AG09319 (cell line): ENCODE measurements around the gene FOSL1.

ENCODE experiments used
- DNase-seq: peaks from one replicate; pipeline ENCODE4 v3.0.0-alpha.2; 2010; ENCODE audit warnings: low read depth; ENCODE audit errors: extremely low read depth
- CTCF ChIP-seq: IDR thresholded peaks from 2 replicates; pipeline ENCODE4 v1.5.1; 2011; ENCODE audit warnings: low read depth, mild to moderate bottlenecking, inconsistent platforms, low read length, moderate library complexity

Gene FOSL1

GRCh38 chr11:65869643-65870306, 30.4 kb downstream of the FOSL1 start:
- DNase-seq: no peak

GRCh38 chr11:65868907-65869306, 31.3 kb downstream of the FOSL1 start:
- no peak for DNase-seq
- no peak for TF ChIP-seq CTCF

More at GRCh38 chr11:65869643-65870306, 30.4 kb downstream of the FOSL1 start:
- no peak for TF ChIP-seq CTCF

- no peak for TF ChIP-seq CTCF
- DNase-seq: no peak
These were observed 32.0 kb downstream of the FOSL1 start for GRCh38 chr11:65868076-65868667.

DNA sequence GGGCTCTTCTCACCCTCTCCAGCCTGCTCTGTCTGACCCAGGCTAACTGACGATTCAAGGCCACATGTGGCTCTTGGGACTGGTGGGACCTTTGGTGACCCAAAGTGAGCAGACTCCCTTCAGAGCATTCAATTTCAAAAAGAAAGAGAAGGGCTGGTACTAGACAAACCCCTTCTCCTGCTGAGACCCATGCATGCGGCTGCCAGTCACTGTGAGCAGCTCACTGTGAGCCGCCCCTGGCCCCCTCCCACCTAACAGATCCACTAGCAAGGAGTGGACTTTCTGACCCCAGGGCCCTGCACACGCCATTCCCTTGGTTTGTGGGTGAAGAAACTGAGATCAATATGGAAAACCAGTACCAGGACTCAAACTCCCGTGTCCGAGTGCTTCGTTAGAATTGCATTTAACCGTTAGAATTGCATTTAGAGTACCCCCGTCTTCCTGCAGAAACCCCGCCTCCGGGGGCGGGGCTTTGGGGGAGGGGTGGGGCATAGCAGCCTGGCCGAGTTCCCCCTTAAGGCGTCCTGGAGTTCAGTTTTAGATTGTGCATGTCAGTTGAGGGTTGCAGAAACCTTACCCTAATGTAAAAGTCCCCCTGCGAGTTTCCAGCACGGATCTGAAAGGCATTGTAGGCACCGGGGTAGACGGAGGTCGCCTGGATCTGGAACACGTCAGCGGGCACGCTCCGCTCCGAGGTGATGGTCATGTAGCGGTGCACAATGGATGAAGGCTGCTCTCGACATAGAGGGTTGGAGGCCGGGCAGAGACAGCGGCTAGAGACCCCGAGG, 32.7 kb downstream of the FOSL1 start:
- no peak for DNase-seq
- TF ChIP-seq CTCF: no peak

- DNase-seq: no peak
- TF ChIP-seq CTCF: no peak
These were observed 33.5 kb downstream of the FOSL1 start for GRCh38 chr11:65866509-65867283.

GRCh38 chr11:65865550-65866172, 34.5 kb downstream of the FOSL1 start:
- DNase-seq: no peak
- TF ChIP-seq CTCF: no peak
